Esophagus squamous epithelium (tissue), 4 donors: Measurements from ENCODE around the gene MTERF2.
"Not testable (repeated sequence)": the region's sequence is repeated elsewhere in the genome, so short reads cannot be mapped to it uniquely, and the experiment has no call there.

Source experiments
- POLR2A ChIP-seq, 4 donors: fragments of 450-650 bp; IDR thresholded peaks; one replicate each; pipeline ENCODE4 v1.6.1; 2017; ENCODE audit warnings: antibody characterized with exemption in 4 of 4, mild to moderate bottlenecking in 4 of 4, moderate library complexity in 3 of 4
- TF ChIP-seq, protein P1 (sequence below), 6 experiments: fragments of 450-650 bp in 4 of 6; fragments of 200-600 bp in 2 of 6; sonication (generic) in 2 of 6; IDR thresholded peaks; one replicate each; pipeline ENCODE4 v1.5.1; 2016 to 2019; ENCODE audit warnings: antibody characterized with exemption in 6 of 6, mild to moderate bottlenecking in 4 of 6, moderate library complexity in 4 of 6

DNA sequence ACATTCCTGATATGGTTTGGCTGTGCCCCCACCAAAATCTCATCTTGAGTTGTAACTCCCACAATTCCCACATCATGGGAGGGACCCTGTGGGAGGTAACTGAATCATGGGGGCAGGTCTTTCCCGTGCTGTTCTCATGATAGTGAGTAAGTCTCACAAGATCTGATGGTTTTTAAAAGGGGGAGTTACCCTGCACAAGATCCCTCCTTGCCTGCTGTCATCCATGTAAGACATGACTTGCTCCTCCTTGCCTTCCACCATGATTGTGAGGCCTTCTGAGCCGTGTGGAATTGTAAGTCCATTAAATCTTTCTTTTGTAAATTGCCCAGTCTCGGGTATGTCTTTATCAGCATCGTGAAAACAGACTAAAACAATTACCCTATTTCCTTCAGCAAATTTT, 15.7 kb upstream of the MTERF2 start:
- TF ChIP-seq, protein P1, sequence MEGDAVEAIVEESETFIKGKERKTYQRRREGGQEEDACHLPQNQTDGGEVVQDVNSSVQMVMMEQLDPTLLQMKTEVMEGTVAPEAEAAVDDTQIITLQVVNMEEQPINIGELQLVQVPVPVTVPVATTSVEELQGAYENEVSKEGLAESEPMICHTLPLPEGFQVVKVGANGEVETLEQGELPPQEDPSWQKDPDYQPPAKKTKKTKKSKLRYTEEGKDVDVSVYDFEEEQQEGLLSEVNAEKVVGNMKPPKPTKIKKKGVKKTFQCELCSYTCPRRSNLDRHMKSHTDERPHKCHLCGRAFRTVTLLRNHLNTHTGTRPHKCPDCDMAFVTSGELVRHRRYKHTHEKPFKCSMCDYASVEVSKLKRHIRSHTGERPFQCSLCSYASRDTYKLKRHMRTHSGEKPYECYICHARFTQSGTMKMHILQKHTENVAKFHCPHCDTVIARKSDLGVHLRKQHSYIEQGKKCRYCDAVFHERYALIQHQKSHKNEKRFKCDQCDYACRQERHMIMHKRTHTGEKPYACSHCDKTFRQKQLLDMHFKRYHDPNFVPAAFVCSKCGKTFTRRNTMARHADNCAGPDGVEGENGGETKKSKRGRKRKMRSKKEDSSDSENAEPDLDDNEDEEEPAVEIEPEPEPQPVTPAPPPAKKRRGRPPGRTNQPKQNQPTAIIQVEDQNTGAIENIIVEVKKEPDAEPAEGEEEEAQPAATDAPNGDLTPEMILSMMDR (IDR thresholded peaks at IDR 0.05): not testable (repeated sequence)
- not testable (repeated sequence) for TF ChIP-seq POLR2A (IDR thresholded peaks at IDR 0.05)
